Left lung (tissue), 10 donors: ENCODE data around the gene UBR2. TPM values are rescaled to one million over a fixed set of nuclear protein-coding genes. Genes with fewer than 3 reads are reported as not detected.
"Not testable (repeated sequence)": the region's sequence is repeated elsewhere in the genome, so short reads cannot be mapped to it uniquely, and the experiment has no call there.

ENCODE experiments used
- ATAC-seq: fragments of 200-7000 bp; cut with Tn5 transposase; one replicate; pipeline ENCODE4 v1.9.1; 2020; ENCODE audit warnings: moderate library complexity
- DNase-seq, 4 donors: peaks; one replicate each; pipeline ENCODE4 v3.0.0-alpha.2; 2013 to 2020
- H3K27ac ChIP-seq, 2 donors: fragments of 200-600 bp; sonication (generic) in 1 of 2; one replicate each; pipeline versions ENCODE4 v1.5.0 to v1.8.0; 2020 to 2021
- H3K27me3 ChIP-seq, 2 donors: fragments of 200-600 bp; sonication (generic) in 1 of 2; one replicate each; pipeline versions ENCODE4 v1.5.0 to v1.8.0; 2020 to 2021
- H3K36me3 ChIP-seq, 2 donors: fragments of 200-600 bp; sonication (generic) in 1 of 2; one replicate each; pipeline versions ENCODE4 v1.5.0 to v1.8.0; 2020 to 2021
- H3K4me1 ChIP-seq, 2 donors: fragments of 200-600 bp; one replicate each; pipeline ENCODE4 v1.8.0; 2021
- H3K4me3 ChIP-seq, 2 donors: fragments of 200-600 bp; sonication (generic) in 1 of 2; one replicate each; pipeline versions ENCODE4 v1.5.0 to v1.8.0; 2020 to 2021; ENCODE audit warnings: mild to moderate bottlenecking in 1 of 2
- H3K9me3 ChIP-seq, 2 donors: fragments of 200-600 bp; sonication (generic) in 1 of 2; one replicate each; pipeline versions ENCODE4 v1.5.0 to v1.8.0; 2020 to 2021
- CTCF ChIP-seq, 2 donors: fragments of 200-600 bp; sonication (generic) in 1 of 2; IDR thresholded peaks; one replicate each; pipeline versions ENCODE4 v1.5.0 to v1.8.0; 2021; ENCODE audit warnings: antibody characterized with exemption in 2 of 2
- intact Hi-C, 2 donors: fragments of 100-400 bp; cut with DNase I; formaldehyde crosslinking; loops; one replicate each; pipeline versions ENCODE4 v1.11.2 to v1.14.2; 2022
- polyA plus RNA-seq, 6 donors: library from polyadenylated mRNA; unstranded; fragments of 120-200 nt; gene quantifications; one replicate each; pipeline ENCODE4 v1.2.1, GENCODE V29; 2013; ENCODE audit not compliant: insufficient read length in 6 of 6
- total RNA-seq, 2 donors: library from RNA; stranded (reverse); fragmentation: NEBNext Ultra II Directional; extraction: Animal tissue kit (Norgen Biotek cat#: 25700); gene quantifications; one replicate each; pipeline ENCODE4 v1.2.1, GENCODE V29; 2021
- donor health status: DM: no; HTN: yes; CAD: no.
- donor health status: DM: no; HTN: no; CAD: no.

Gene UBR2
- total and polyA plus RNA-seq, 8 donors = 27.9 to 34.6 (median 29.3) TPM

- Histone ChIP-seq H3K4me3 (no peak overlapping the region), H3K4me1 (peaks cover 0 to 10% of the 10 kb centered on the region in 2 donors), H3K36me3 (no peaks in the 10 kb centered on the region), H3K27me3 (peaks cover 0 to 9% of the 10 kb centered on the region in 2 donors), H3K9me3 (no peaks in the 10 kb centered on the region), H3K27ac (no peak overlapping the region)
- no peak for DNase-seq
- no peak for ATAC-seq
- no peak for TF ChIP-seq CTCF (IDR thresholded peaks at IDR 0.05)
- intact Hi-C loops = no loop called here
These were observed 11.4 kb upstream of the UBR2 start for GRCh38 chr6:42552380-42552779.

- TF ChIP-seq CTCF (IDR thresholded peaks at IDR 0.05) = no peak
- Histone ChIP-seq H3K27me3 (peaks cover 0 to 9% of the 10 kb centered on the region in 2 donors), H3K27ac (no peak overlapping the region), H3K4me3 (no peak overlapping the region), H3K9me3 (no peaks in the 10 kb centered on the region), H3K36me3 (no peaks in the 10 kb centered on the region), H3K4me1 (no peaks in the 10 kb centered on the region)
- no peak for DNase-seq
- intact Hi-C loops = no loop called here
- ATAC-seq = no peak
These were observed 8.1 kb upstream of the UBR2 start for GRCh38 chr6:42555477-42556457.

- TF ChIP-seq CTCF (IDR thresholded peaks at IDR 0.05) = no peak
- no peak overlapping the region for H3K4me3 ChIP-seq
- peak; percentile 78 for ATAC-seq
- no peaks in the 10 kb centered on the region for H3K9me3 ChIP-seq
- intact Hi-C loops = no loop called here
- no peaks in the 10 kb centered on the region for H3K36me3 ChIP-seq
- no peaks in the 10 kb centered on the region for H3K4me1 ChIP-seq
- DNase-seq = no peak
- H3K27me3 ChIP-seq = peaks cover 0 to 9% of the 10 kb centered on the region in 2 donors
- no peak overlapping the region for H3K27ac ChIP-seq
These were observed 7.4 kb upstream of the UBR2 start for GRCh38 chr6:42556462-42556861.

- H3K9me3 ChIP-seq, H3K4me1 ChIP-seq, H3K4me3 ChIP-seq, H3K27ac ChIP-seq, intact Hi-C loops, DNase-seq, ATAC-seq, H3K36me3 ChIP-seq, H3K27me3 ChIP-seq: not testable (repeated sequence)
These were observed 4.6 kb upstream of the UBR2 start for GRCh38 chr6:42559276-42559675.

GRCh38 chr6:42561986-42562385 lies 1.8 kb upstream of the UBR2 start:
- DNase-seq = no peak
- no peak for ATAC-seq
- intact Hi-C loops = no loop called here
- H3K27ac ChIP-seq = no peak overlapping the region
- no peaks in the 10 kb centered on the region for H3K36me3 ChIP-seq
- H3K9me3 ChIP-seq = no peaks in the 10 kb centered on the region
- TF ChIP-seq CTCF (IDR thresholded peaks at IDR 0.05) = no peak
- no peak overlapping the region for H3K4me3 ChIP-seq
- H3K27me3 ChIP-seq = no peaks in the 10 kb centered on the region
- peaks cover 0 to 19% of the 10 kb centered on the region in 2 donors for H3K4me1 ChIP-seq
